GM23338 (cell line): ENCODE data around the gene RAP1GAP2. TPM values are rescaled to one million over a fixed set of nuclear protein-coding genes. Genes with fewer than 3 reads are reported as not detected.

Experiments used
- ATAC-seq: fragments of 200-7000 bp; cut with Tn5 transposase; 3 replicates; pipeline ENCODE4 v1.9.1; 2020
- DNase-seq: peaks from one replicate; pipeline ENCODE4 v3.0.0-alpha.2; 2015; ENCODE audit warnings: low spot score
- H2AFZ ChIP-seq: fragments of 200-600 bp; sonication (generic); 2 replicates; pipeline ENCODE4 v1.8.0; 2016; ENCODE audit warnings: antibody characterized with exemption, mild to moderate bottlenecking, moderate library complexity
- H3F3A ChIP-seq: fragments of 200-600 bp; sonication (generic); replicated peaks from 2 replicates; pipeline ENCODE4 v1.8.0; 2017; ENCODE audit warnings: antibody characterized with exemption, mixed run types, low read depth
- H3K27ac ChIP-seq: fragments of 200-600 bp; sonication (generic); 2 replicates; pipeline ENCODE4 v1.6.1; 2016; ENCODE audit warnings: low read depth
- H3K27me3 ChIP-seq: fragments of 200-600 bp; sonication (generic); 2 replicates; pipeline ENCODE4 v1.8.0; 2016; ENCODE audit warnings: mild to moderate bottlenecking, mixed run types, moderate library complexity; ENCODE audit not compliant: insufficient read depth
- H3K36me3 ChIP-seq: fragments of 200-600 bp; sonication (generic); 2 replicates; pipeline ENCODE4 v1.8.0; 2016; ENCODE audit warnings: mild to moderate bottlenecking; ENCODE audit not compliant: insufficient read depth
- H3K4me1 ChIP-seq: fragments of 200-600 bp; sonication (generic); 2 replicates; pipeline ENCODE4 v1.8.0; 2016; ENCODE audit warnings: mild to moderate bottlenecking, moderate library complexity; ENCODE audit not compliant: insufficient read depth
- H3K4me2 ChIP-seq: fragments of 200-600 bp; sonication (generic); 2 replicates; pipeline ENCODE4 v1.7.1; 2017; ENCODE audit warnings: mixed run types
- H3K4me3 ChIP-seq: fragments of 200-600 bp; sonication (generic); 2 replicates; pipeline ENCODE4 v1.6.1; 2016; ENCODE audit warnings: mixed run types
- H3K79me2 ChIP-seq: fragments of 200-600 bp; sonication (generic); replicated peaks from 2 replicates; pipeline ENCODE4 v1.8.0; 2017; ENCODE audit warnings: mild to moderate bottlenecking; ENCODE audit not compliant: insufficient read depth
- H3K9me2 ChIP-seq: fragments of 200-600 bp; sonication (generic); 2 replicates; pipeline ENCODE4 v1.8.0; 2017; ENCODE audit not compliant: insufficient read depth
- H4K20me1 ChIP-seq: fragments of 200-600 bp; sonication (generic); replicated peaks from 2 replicates; pipeline ENCODE4 v1.8.0; 2017; ENCODE audit warnings: mild to moderate bottlenecking; ENCODE audit not compliant: insufficient read depth
- H3K27ac Mint-ChIP-seq: 2 replicates; pipeline ENCODE4 v1.8.0; 2020; ENCODE audit warnings: inconsistent platforms, mild to moderate bottlenecking, moderate library complexity, mixed read lengths
- H3K27me3 Mint-ChIP-seq: 3 replicates; pipeline ENCODE4 v1.8.0; 2022; ENCODE audit warnings: low read depth, mild to moderate bottlenecking, moderate library complexity, mixed read lengths, inconsistent platforms; ENCODE audit not compliant: insufficient read depth, poor library complexity
- H3K36me3 Mint-ChIP-seq: 3 replicates; pipeline ENCODE4 v1.8.0; 2021; ENCODE audit warnings: low read depth, mild to moderate bottlenecking, inconsistent platforms, moderate library complexity, mixed read lengths
- H3K4me1 Mint-ChIP-seq: 3 replicates; pipeline ENCODE4 v1.8.0; 2020; ENCODE audit warnings: mild to moderate bottlenecking, inconsistent platforms, mixed read lengths
- H3K4me3 Mint-ChIP-seq: 3 replicates; pipeline ENCODE4 v1.8.0; 2021; ENCODE audit warnings: moderate library complexity, mild to moderate bottlenecking, inconsistent platforms, mixed read lengths
- H3K9me3 Mint-ChIP-seq: 3 replicates; pipeline ENCODE4 v1.8.0; 2020; ENCODE audit warnings: moderate library complexity, mild to moderate bottlenecking, inconsistent platforms, mixed read lengths
- EZH2phosphoT487 ChIP-seq: fragments of 200-600 bp; sonication (generic); IDR thresholded peaks from one replicate; pipeline ENCODE4 v1.8.1; 2018; ENCODE audit warnings: antibody characterized with exemption; ENCODE audit not compliant: unreplicated experiment
- ZNF331 ChIP-seq: fragments of 250-450 bp; sonication (Bioruptor Pico); IDR thresholded peaks from 2 replicates; pipeline ENCODE4 v1.5.0; 2020; ENCODE audit warnings: low read depth, mild to moderate bottlenecking, moderate library complexity
- polyA plus RNA-seq: library from polyadenylated mRNA; unstranded; fragments of >200 nt; fragmentation: Nextera tagmentation; extraction: Ambion mirVana; gene quantifications from 2 replicates; pipeline ENCODE4 v1.2.1, GENCODE V29; 2016
- total RNA-seq: library from RNA; depleted of rRNA; stranded (reverse); fragments of >200 nt; shearing (Covaris generic); gene quantifications from 2 replicates; pipeline ENCODE4 v1.2.3, GENCODE V29; 2014
- TF ChIP-seq, protein P1 (sequence below): IDR thresholded peaks from 2 replicates; pipeline ENCODE4 v1.6.1; 2016; ENCODE audit warnings: antibody characterized with exemption
- TF ChIP-seq, protein P2 (sequence below): fragments of 250-450 bp; sonication (Bioruptor Pico); IDR thresholded peaks from 2 replicates; pipeline ENCODE4 v1.5.0; 2020; ENCODE audit warnings: mild to moderate bottlenecking, moderate library complexity
- TF ChIP-seq, protein P3 (sequence below): IDR thresholded peaks from one replicate; pipeline ENCODE4 v1.6.1; 2018; ENCODE audit warnings: antibody characterized with exemption; ENCODE audit not compliant: unreplicated experiment

RAP1GAP2 gene
- total and polyA plus RNA-seq, 2 experiments from 2014 or later: 17.8 to 46.1 TPM

DNA sequence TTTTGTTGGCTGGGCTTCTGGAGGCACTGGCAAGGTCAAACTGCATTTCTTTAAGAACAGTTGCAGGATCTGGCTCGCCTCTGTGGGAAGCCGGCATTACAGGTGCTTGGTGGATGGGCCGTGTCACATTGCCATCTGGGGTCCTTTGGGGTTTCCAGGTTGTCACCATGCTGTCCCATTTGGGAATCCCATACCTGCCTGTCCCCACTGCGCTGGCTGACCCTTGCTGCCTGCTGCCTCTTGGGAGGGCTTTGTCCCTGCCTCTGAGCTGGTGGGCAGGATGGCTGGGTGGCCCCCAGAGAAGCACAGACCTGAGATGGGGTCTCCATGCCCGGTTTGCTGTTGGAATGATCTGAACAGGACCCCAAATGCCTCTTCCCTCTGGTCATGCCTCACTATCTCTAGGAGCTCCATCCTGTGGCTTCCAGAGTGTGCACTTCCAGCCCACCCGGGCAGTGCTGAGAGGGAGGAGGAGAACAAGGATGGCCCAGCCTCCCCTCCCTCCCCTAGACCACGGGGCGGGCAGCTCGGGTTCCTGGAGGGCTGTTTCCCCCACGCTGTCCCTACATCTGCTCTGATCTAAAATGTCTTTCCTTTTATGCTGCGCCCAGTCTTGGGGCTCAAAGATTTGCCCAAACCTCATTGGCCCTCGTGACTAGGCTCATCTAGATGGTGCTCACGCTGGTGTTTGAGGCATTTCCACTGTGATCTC, 239.2 kb downstream of the RAP1GAP2 start:
- no peaks in the 10 kb centered on the region for H4K20me1 ChIP-seq
- no peaks in the 10 kb centered on the region for H3K9me2 ChIP-seq
- no peaks in the 10 kb centered on the region for H3K27me3 ChIP-seq
- no peaks in the 10 kb centered on the region for H3K79me2 ChIP-seq
- H3K36me3 ChIP-seq: peaks cover 5% of the 10 kb centered on the region; the same call in 1 of the 2 replicates
- Mint-ChIP-seq H3K9me3 (no peaks in the 10 kb centered on the region), H3K27me3 (peaks cover 11% of the 10 kb centered on the region), H3K27ac (no peak overlapping the region), H3K36me3 (peaks cover 8% of the 10 kb centered on the region; the same call in 2 of the 3 replicates), H3K4me1 (no peaks in the 10 kb centered on the region), H3K4me3 (no peak overlapping the region)
- no peak overlapping the region for H3K27ac ChIP-seq
- no peak overlapping the region for H3K4me3 ChIP-seq
- H3F3A ChIP-seq: no peaks in the 10 kb centered on the region
- ATAC-seq (no peak), DNase-seq (no peak)
- no peaks in the 10 kb centered on the region for H3K4me1 ChIP-seq
- no peak overlapping the region for H2AFZ ChIP-seq
- no peak overlapping the region for H3K4me2 ChIP-seq
- TF ChIP-seq, protein P1, sequence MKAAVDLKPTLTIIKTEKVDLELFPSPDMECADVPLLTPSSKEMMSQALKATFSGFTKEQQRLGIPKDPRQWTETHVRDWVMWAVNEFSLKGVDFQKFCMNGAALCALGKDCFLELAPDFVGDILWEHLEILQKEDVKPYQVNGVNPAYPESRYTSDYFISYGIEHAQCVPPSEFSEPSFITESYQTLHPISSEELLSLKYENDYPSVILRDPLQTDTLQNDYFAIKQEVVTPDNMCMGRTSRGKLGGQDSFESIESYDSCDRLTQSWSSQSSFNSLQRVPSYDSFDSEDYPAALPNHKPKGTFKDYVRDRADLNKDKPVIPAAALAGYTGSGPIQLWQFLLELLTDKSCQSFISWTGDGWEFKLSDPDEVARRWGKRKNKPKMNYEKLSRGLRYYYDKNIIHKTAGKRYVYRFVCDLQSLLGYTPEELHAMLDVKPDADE: no peak
- TF ChIP-seq ZNF331 (no peak), EZH2phosphoT487 (no peak)
- TF ChIP-seq, protein P2, sequence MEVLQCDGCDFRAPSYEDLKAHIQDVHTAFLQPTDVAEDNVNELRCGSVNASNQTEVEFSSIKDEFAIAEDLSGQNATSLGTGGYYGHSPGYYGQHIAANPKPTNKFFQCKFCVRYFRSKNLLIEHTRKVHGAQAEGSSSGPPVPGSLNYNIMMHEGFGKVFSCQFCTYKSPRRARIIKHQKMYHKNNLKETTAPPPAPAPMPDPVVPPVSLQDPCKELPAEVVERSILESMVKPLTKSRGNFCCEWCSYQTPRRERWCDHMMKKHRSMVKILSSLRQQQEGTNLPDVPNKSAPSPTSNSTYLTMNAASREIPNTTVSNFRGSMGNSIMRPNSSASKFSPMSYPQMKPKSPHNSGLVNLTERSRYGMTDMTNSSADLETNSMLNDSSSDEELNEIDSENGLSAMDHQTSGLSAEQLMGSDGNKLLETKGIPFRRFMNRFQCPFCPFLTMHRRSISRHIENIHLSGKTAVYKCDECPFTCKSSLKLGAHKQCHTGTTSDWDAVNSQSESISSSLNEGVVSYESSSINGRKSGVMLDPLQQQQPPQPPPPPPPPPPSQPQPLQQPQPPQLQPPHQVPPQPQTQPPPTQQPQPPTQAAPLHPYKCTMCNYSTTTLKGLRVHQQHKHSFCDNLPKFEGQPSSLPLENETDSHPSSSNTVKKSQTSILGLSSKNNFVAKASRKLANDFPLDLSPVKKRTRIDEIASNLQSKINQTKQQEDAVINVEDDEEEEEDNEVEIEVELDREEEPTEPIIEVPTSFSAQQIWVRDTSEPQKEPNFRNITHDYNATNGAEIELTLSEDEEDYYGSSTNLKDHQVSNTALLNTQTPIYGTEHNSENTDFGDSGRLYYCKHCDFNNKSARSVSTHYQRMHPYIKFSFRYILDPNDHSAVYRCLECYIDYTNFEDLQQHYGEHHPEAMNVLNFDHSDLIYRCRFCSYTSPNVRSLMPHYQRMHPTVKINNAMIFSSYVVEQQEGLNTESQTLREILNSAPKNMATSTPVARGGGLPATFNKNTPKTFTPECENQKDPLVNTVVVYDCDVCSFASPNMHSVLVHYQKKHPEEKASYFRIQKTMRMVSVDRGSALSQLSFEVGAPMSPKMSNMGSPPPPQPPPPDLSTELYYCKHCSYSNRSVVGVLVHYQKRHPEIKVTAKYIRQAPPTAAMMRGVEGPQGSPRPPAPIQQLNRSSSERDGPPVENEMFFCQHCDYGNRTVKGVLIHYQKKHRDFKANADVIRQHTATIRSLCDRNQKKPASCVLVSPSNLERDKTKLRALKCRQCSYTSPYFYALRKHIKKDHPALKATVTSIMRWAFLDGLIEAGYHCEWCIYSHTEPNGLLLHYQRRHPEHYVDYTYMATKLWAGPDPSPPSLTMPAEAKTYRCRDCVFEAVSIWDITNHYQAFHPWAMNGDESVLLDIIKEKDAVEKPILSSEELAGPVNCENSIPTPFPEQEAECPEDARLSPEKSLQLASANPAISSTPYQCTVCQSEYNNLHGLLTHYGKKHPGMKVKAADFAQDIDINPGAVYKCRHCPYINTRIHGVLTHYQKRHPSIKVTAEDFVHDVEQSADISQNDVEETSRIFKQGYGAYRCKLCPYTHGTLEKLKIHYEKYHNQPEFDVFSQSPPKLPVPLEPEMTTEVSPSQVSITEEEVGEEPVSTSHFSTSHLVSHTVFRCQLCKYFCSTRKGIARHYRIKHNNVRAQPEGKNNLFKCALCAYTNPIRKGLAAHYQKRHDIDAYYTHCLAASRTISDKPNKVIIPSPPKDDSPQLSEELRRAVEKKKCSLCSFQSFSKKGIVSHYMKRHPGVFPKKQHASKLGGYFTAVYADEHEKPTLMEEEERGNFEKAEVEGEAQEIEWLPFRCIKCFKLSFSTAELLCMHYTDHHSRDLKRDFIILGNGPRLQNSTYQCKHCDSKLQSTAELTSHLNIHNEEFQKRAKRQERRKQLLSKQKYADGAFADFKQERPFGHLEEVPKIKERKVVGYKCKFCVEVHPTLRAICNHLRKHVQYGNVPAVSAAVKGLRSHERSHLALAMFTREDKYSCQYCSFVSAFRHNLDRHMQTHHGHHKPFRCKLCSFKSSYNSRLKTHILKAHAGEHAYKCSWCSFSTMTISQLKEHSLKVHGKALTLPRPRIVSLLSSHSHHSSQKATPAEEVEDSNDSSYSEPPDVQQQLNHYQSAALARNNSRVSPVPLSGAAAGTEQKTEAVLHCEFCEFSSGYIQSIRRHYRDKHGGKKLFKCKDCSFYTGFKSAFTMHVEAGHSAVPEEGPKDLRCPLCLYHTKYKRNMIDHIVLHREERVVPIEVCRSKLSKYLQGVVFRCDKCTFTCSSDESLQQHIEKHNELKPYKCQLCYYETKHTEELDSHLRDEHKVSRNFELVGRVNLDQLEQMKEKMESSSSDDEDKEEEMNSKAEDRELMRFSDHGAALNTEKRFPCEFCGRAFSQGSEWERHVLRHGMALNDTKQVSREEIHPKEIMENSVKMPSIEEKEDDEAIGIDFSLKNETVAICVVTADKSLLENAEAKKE (CRISPR knock-in tag): no peak
- TF ChIP-seq, protein P3, sequence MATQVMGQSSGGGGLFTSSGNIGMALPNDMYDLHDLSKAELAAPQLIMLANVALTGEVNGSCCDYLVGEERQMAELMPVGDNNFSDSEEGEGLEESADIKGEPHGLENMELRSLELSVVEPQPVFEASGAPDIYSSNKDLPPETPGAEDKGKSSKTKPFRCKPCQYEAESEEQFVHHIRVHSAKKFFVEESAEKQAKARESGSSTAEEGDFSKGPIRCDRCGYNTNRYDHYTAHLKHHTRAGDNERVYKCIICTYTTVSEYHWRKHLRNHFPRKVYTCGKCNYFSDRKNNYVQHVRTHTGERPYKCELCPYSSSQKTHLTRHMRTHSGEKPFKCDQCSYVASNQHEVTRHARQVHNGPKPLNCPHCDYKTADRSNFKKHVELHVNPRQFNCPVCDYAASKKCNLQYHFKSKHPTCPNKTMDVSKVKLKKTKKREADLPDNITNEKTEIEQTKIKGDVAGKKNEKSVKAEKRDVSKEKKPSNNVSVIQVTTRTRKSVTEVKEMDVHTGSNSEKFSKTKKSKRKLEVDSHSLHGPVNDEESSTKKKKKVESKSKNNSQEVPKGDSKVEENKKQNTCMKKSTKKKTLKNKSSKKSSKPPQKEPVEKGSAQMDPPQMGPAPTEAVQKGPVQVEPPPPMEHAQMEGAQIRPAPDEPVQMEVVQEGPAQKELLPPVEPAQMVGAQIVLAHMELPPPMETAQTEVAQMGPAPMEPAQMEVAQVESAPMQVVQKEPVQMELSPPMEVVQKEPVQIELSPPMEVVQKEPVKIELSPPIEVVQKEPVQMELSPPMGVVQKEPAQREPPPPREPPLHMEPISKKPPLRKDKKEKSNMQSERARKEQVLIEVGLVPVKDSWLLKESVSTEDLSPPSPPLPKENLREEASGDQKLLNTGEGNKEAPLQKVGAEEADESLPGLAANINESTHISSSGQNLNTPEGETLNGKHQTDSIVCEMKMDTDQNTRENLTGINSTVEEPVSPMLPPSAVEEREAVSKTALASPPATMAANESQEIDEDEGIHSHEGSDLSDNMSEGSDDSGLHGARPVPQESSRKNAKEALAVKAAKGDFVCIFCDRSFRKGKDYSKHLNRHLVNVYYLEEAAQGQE: no peak
